Skeletal muscle tissue (tissue), 5 donors: ENCODE results near the gene CAB39. TPM values are rescaled to one million over a fixed set of nuclear protein-coding genes. Genes with fewer than 3 reads are reported as not detected.
A peak's percentile ranks its signal among the peaks of the same experiment; 100 is the strongest.

Experiments used
- H3K27ac ChIP-seq: one replicate; pipeline ENCODE4 v1.7.0; 2013; ENCODE audit warnings: mild to moderate bottlenecking, low read depth, low read length, inconsistent platforms
- H3K27me3 ChIP-seq, 3 donors: one replicate each; pipeline ENCODE4 v1.7.0; 2013; ENCODE audit warnings: low read length in 3 of 3; ENCODE audit not compliant: control insufficient read depth in 3 of 3, insufficient read depth in 3 of 3
- H3K36me3 ChIP-seq, 3 donors: one replicate each; pipeline ENCODE4 v1.7.0; 2013; ENCODE audit warnings: low read length in 3 of 3; ENCODE audit not compliant: control insufficient read depth in 3 of 3, insufficient read depth in 3 of 3
- H3K4me1 ChIP-seq, 3 donors: one replicate each; pipeline ENCODE4 v1.7.0; 2013; ENCODE audit warnings: low read length in 3 of 3, mild to moderate bottlenecking in 3 of 3; ENCODE audit not compliant: control insufficient read depth in 3 of 3, insufficient read depth in 3 of 3
- H3K4me3 ChIP-seq, 3 donors: one replicate each; pipeline ENCODE4 v1.7.0; 2013; ENCODE audit warnings: low read length in 3 of 3
- H3K9ac ChIP-seq, 3 donors: one replicate each; pipeline ENCODE4 v1.7.0; 2013; ENCODE audit warnings: low read length in 3 of 3, mild to moderate bottlenecking in 3 of 3, moderate library complexity in 2 of 3, low read depth in 1 of 3
- H3K9me3 ChIP-seq, 3 donors: one replicate each; pipeline ENCODE4 v1.7.0; 2013; ENCODE audit warnings: low read length in 3 of 3; ENCODE audit not compliant: control insufficient read depth in 3 of 3
- small RNA-seq: library from RNA; depleted of rRNA; stranded (forward); fragments of <200 nt; gene quantifications from one replicate; pipeline ENCODE3, GENCODE V24; 2014
- total RNA-seq: library from RNA; depleted of rRNA; stranded (reverse); fragments of >200 nt; gene quantifications from one replicate; pipeline ENCODE4 v1.2.3, GENCODE V29; 2014
- donor health status: Osteomylitis.

CAB39 gene
- total RNA-seq, 1 donor from 2014 or later = 60.5 TPM

- no peaks in the 10 kb centered on the region for H3K36me3 ChIP-seq
- no peak overlapping the region for H3K4me3 ChIP-seq
- H3K9me3 ChIP-seq = no peaks in the 10 kb centered on the region
- H3K27ac ChIP-seq = no peak overlapping the region
- H3K9ac ChIP-seq = no peak overlapping the region
- peaks cover 11 to 18% (median 14%) of the 10 kb centered on the region in 3 donors for H3K27me3 ChIP-seq
- H3K4me1 ChIP-seq = peaks cover 26 to 35% (median 35%) of the 10 kb centered on the region in 3 donors
Measured at GRCh38 chr2:230868161-230868946, 155.7 kb downstream of the CAB39 start.

GRCh38 chr2:230868947-230869913, 156.6 kb downstream of the CAB39 start:
- Histone ChIP-seq H3K36me3 (no peaks in the 10 kb centered on the region), H3K9ac (peak overlapping the region in 1 of 3 donors; percentile 3), H3K9me3 (no peaks in the 10 kb centered on the region), H3K4me3 (no peak overlapping the region), H3K4me1 (peaks cover 25 to 35% (median 32%) of the 10 kb centered on the region in 3 donors), H3K27ac (no peak overlapping the region), H3K27me3 (peaks cover 2 to 9% (median 5%) of the 10 kb centered on the region in 3 donors)

- H3K27ac ChIP-seq = peak overlapping the region; percentile 30
- peaks cover 22 to 30% (median 26%) of the 10 kb centered on the region in 3 donors for H3K4me1 ChIP-seq
- H3K27me3 ChIP-seq = peaks cover 0 to 4% (median 2%) of the 10 kb centered on the region in 3 donors
- H3K9ac ChIP-seq = no peak overlapping the region
- H3K9me3 ChIP-seq = no peaks in the 10 kb centered on the region
- no peaks in the 10 kb centered on the region for H3K36me3 ChIP-seq
- H3K4me3 ChIP-seq = no peak overlapping the region
Measured at GRCh38 chr2:230869914-230870543, 157.4 kb downstream of the CAB39 start.

Small RNA genes within 50 kb of the gene (small RNA-seq; reads per million reads assigned to genes)
- gene BANF1P3 (not detected), gene RNU6-268P (not detected)

Other genes with a start within 250 kb of the CAB39 start
- gene ITM2C, start 152.1 kb downstream of the CAB39 start, total RNA-seq = 84.0 TPM
- not detected for gene GPR55, start 212.4 kb downstream of the CAB39 start, total RNA-seq